CD14-positive monocyte (primary cell): Measurements from ENCODE around the gene DPYD. TPM values are rescaled to one million over a fixed set of nuclear protein-coding genes. Genes with fewer than 3 reads are reported as not detected.

Experiments used
- DNase-seq, 3 donors: peaks; one replicate each; pipeline ENCODE4 v3.0.0-alpha.2; 2011 to 2022
- H2AFZ ChIP-seq: 2 replicates; pipeline ENCODE4 v1.6.0; 2012; ENCODE audit warnings: mild to moderate bottlenecking, low read depth, low read length, inconsistent platforms; ENCODE audit not compliant: insufficient read depth, poor library complexity, severe bottlenecking
- H3K27ac ChIP-seq, 2 donors: 1 replicate in 1 of 2; 2 replicates in 1 of 2; pipeline ENCODE4 v1.5.1; 2012 to 2013; ENCODE audit warnings: low read length in 2 of 2, control low read depth in 1 of 2, inconsistent platforms in 1 of 2, low read depth in 1 of 2, mild to moderate bottlenecking in 1 of 2
- H3K27me3 ChIP-seq, 2 donors: one replicate each; pipeline versions ENCODE4 v1.6.0 to v1.6.1; 2011 to 2013; ENCODE audit warnings: low read length in 2 of 2; ENCODE audit not compliant: control insufficient read depth in 2 of 2, insufficient read depth in 2 of 2
- H3K36me3 ChIP-seq, 2 donors: replicated peaks in 1 of 2; 1 replicate in 1 of 2; 2 replicates in 1 of 2; pipeline versions ENCODE4 v1.5.1 to v1.6.1; 2012 to 2013; ENCODE audit warnings: low read length in 2 of 2, control low read depth in 1 of 2, inconsistent platforms in 1 of 2, mild to moderate bottlenecking in 1 of 2; ENCODE audit not compliant: insufficient read depth in 2 of 2, control insufficient read depth in 1 of 2
- H3K4me1 ChIP-seq, 2 donors: 1 replicate in 1 of 2; 2 replicates in 1 of 2; pipeline versions ENCODE4 v1.5.1 to v1.6.1; 2012 to 2013; ENCODE audit warnings: low read length in 2 of 2, control low read depth in 1 of 2, inconsistent platforms in 1 of 2, mild to moderate bottlenecking in 1 of 2, moderate library complexity in 1 of 2; ENCODE audit not compliant: insufficient read depth in 2 of 2, control insufficient read depth in 1 of 2
- H3K4me2 ChIP-seq: replicated peaks from 2 replicates; pipeline ENCODE3; 2012; ENCODE audit warnings: low read length, moderate library complexity, mild to moderate bottlenecking; ENCODE audit not compliant: poor library complexity, severe bottlenecking; ENCODE audit errors: extremely low read depth
- H3K4me3 ChIP-seq, 3 experiments: fragments of 200-600 bp in 1 of 3; sonication (generic) in 1 of 3; replicated peaks in 1 of 3; 1 replicate in 2 of 3; 2 replicates in 1 of 3; pipeline ENCODE4 v1.5.1; 2011 to 2013; ENCODE audit warnings: low read length in 3 of 3, mild to moderate bottlenecking in 3 of 3, control low read depth in 2 of 3, low read depth in 2 of 3, inconsistent platforms in 1 of 3, moderate library complexity in 1 of 3
- H3K79me2 ChIP-seq: 2 replicates; pipeline ENCODE4 v1.6.0; 2012; ENCODE audit warnings: mild to moderate bottlenecking, control low read depth, inconsistent platforms, low read length, moderate library complexity; ENCODE audit not compliant: insufficient read depth
- H3K9ac ChIP-seq: 2 replicates; pipeline ENCODE4 v1.6.0; 2017; ENCODE audit warnings: low read length, mild to moderate bottlenecking; ENCODE audit not compliant: insufficient read depth, poor library complexity, severe bottlenecking
- H3K9me3 ChIP-seq, 2 donors: replicated peaks in 1 of 2; 1 replicate in 1 of 2; 2 replicates in 1 of 2; pipeline versions ENCODE4 v1.5.1 to v1.6.1; 2012 to 2013; ENCODE audit warnings: low read length in 2 of 2, control low read depth in 1 of 2; ENCODE audit not compliant: control insufficient read depth in 1 of 2, insufficient read depth in 1 of 2
- H4K20me1 ChIP-seq: 2 replicates; pipeline ENCODE4 v1.6.0; 2012; ENCODE audit warnings: mild to moderate bottlenecking, low read length, control low read depth, moderate library complexity; ENCODE audit not compliant: insufficient read depth
- H3K27ac Mint-ChIP-seq, 7 donors: one replicate each; pipeline ENCODE4 v1.8.0; 2020; ENCODE audit warnings: mild to moderate bottlenecking in 7 of 7, mixed read lengths in 7 of 7, moderate library complexity in 6 of 7, inconsistent platforms in 2 of 7
- H3K27me3 Mint-ChIP-seq, 3 donors: one replicate each; pipeline ENCODE4 v1.8.0; 2021 to 2022; ENCODE audit warnings: low read depth in 3 of 3, mild to moderate bottlenecking in 3 of 3, mixed read lengths in 3 of 3, moderate library complexity in 3 of 3, inconsistent platforms in 1 of 3
- H3K36me3 Mint-ChIP-seq, 2 donors: one replicate each; pipeline ENCODE4 v1.8.0; 2020; ENCODE audit warnings: mixed read lengths in 2 of 2, inconsistent platforms in 1 of 2, mild to moderate bottlenecking in 1 of 2
- H3K4me1 Mint-ChIP-seq: one replicate; pipeline ENCODE4 v1.8.0; 2020; ENCODE audit warnings: mild to moderate bottlenecking, mixed read lengths
- H3K4me3 Mint-ChIP-seq, 2 donors: one replicate each; pipeline ENCODE4 v1.8.0; 2020; ENCODE audit warnings: mild to moderate bottlenecking in 2 of 2, mixed read lengths in 2 of 2, moderate library complexity in 1 of 2
- H3K9me3 Mint-ChIP-seq, 7 donors: one replicate each; pipeline ENCODE4 v1.8.0; 2020 to 2022; ENCODE audit warnings: mixed read lengths in 7 of 7, mild to moderate bottlenecking in 6 of 7, moderate library complexity in 6 of 7, inconsistent platforms in 2 of 7
- CTCF ChIP-seq: fragments of 200-600 bp; IDR thresholded peaks from one replicate; pipeline ENCODE4 v1.8.0; 2022; ENCODE audit warnings: antibody characterized with exemption, mild to moderate bottlenecking
- WGBS: methylation state at CpG from one replicate; pipeline ENCODE4 v1.1.5; 2013; ENCODE audit warnings: missing lambda C conversion rate; ENCODE audit not compliant: insufficient coverage; 5-methylcytosine and 5-hydroxymethylcytosine counted together
- intact Hi-C, 2 donors: fragments of 100-400 bp; cut with micrococcal nuclease; formaldehyde crosslinking; loops; one replicate each; pipeline versions ENCODE4 v1.15.0 to v1.15.1; 2023
- polyA plus RNA-seq, 3 donors: library from polyadenylated mRNA; depleted of rRNA in 1 of 3; unstranded in 2 of 3; stranded (reverse) in 1 of 3; fragments of 300-500 nt in 2 of 3; fragments of >200 nt in 1 of 3; fragmentation: Illumina TruSeq in 2 of 3; gene quantifications; 1 replicate in 2 of 3; 2 replicates in 1 of 3; pipeline ENCODE4 v1.2.3, GENCODE V29; 2012 to 2021

The DPYD gene
- polyA plus RNA-seq, 3 donors, result 87.6 to 171 (median 144) TPM

- H3K36me3 Mint-ChIP-seq, result peaks cover 51 to 54% of the 10 kb centered on the region in 2 donors
- 98% methylated on average over 6 of the region's 7 CpGs for WGBS
- H3K27ac ChIP-seq, result no peak overlapping the region
- DNase-seq, result no peak
- H3K9me3 Mint-ChIP-seq, result peaks cover 0 to 2% (median 0%) of the 10 kb centered on the region in 7 donors
- H3K27me3 ChIP-seq, result no peaks in the 10 kb centered on the region
- H3K4me1 Mint-ChIP-seq, result no peaks in the 10 kb centered on the region
- H3K9me3 ChIP-seq, result no peaks in the 10 kb centered on the region
- peaks cover 19 to 66% of the 10 kb centered on the region in 2 donors for H3K36me3 ChIP-seq
- H3K4me1 ChIP-seq, result no peaks in the 10 kb centered on the region
- H3K27ac Mint-ChIP-seq, result no peak overlapping the region
- H3K4me2 ChIP-seq, result no peak overlapping the region
- H3K9ac ChIP-seq, result no peak overlapping the region
- intact Hi-C loops, result no loop called here
- no peak for TF ChIP-seq CTCF
- H3K27me3 Mint-ChIP-seq, result no peaks in the 10 kb centered on the region
- H3K4me3 ChIP-seq, result no peak overlapping the region
- no peak overlapping the region for H2AFZ ChIP-seq
- H3K79me2 ChIP-seq, result no peaks in the 10 kb centered on the region
- H4K20me1 ChIP-seq, result peaks cover 70% of the 10 kb centered on the region
- no peak overlapping the region for H3K4me3 Mint-ChIP-seq
These were observed 412.1 kb downstream of the DPYD start for GRCh38 chr1:97508653-97509218.

GRCh38 chr1:97507863-97508262 lies 413.0 kb downstream of the DPYD start:
- Mint-ChIP-seq H3K36me3 (peaks cover 55 to 58% of the 10 kb centered on the region in 2 donors), H3K27me3 (no peaks in the 10 kb centered on the region), H3K9me3 (peaks cover 0 to 2% (median 0%) of the 10 kb centered on the region in 7 donors), H3K27ac (peak overlapping the region in 1 of 7 donors; percentile 23), H3K4me3 (no peak overlapping the region), H3K4me1 (no peaks in the 10 kb centered on the region)
- no peaks in the 10 kb centered on the region for H3K4me1 ChIP-seq
- H4K20me1 ChIP-seq, result peaks cover 66% of the 10 kb centered on the region
- H3K9ac ChIP-seq, result no peak overlapping the region
- no peak overlapping the region for H3K4me2 ChIP-seq
- H3K9me3 ChIP-seq, result no peaks in the 10 kb centered on the region
- no peak for TF ChIP-seq CTCF
- H3K27ac ChIP-seq, result no peak overlapping the region
- intact Hi-C loops, result no loop called here
- H3K27me3 ChIP-seq, result no peaks in the 10 kb centered on the region
- DNase-seq, result no peak
- peaks cover 17 to 67% of the 10 kb centered on the region in 2 donors for H3K36me3 ChIP-seq
- H2AFZ ChIP-seq, result no peak overlapping the region
- no peaks in the 10 kb centered on the region for H3K79me2 ChIP-seq
- no CpG with 5 or more reads among the region's 1 CpG for WGBS
- H3K4me3 ChIP-seq, result no peak overlapping the region
